ENCODE data around the gene TANC1.

The TANC1 gene

DNA sequence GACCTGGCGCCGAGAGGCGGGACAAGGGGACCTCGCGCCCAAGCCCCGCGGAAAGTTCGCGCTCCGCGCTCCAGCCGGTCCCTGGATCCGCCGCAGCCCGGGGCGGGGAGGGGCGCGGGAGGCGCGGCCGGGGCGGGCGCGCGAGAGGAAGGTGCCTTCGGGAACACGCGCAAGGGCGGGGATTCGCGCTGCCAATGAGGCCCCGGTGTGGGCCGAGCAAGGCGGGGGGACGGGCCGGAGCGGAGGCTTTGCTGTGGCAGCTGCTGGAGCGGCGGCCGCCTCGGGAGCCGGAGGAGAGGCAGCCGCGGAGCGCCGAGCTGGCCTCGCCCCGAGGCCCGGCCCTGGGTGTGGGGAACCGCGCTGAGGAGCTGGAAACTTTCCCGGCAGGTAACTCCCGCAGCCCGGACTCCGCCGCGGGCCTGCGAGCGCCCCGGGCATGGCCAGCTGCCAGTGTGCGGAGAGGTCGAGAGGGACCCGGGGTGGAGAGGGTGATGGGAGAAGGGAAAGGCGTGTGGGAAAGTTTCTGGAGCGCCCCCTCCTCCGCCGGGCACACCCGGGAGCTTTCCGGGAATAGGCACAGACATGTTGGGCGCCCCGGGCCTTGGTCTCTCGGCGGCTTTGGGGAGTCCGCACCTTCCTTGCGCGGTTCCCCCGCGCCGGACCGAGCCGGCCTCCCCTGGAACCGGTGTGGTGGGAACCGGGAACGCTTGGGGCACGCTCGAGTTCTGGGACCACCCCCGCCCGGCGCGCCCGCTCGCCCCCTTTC is at the start of gene TANC1:
TSS of gene TANC1 (plus strand) at position 245 of the 766 bp plus-strand sequence. CDS start 97,271 bp downstream, outside the sequence.
- H3K4me3 Mint-ChIP-seq: peak within 1 kb of the TSS; percentile 82
- no peaks in the 10 kb centered on the region for H3K9me3 Mint-ChIP-seq
- no peaks in the 10 kb centered on the region for H3K36me3 Mint-ChIP-seq (ENCODE audit: low read depth)
- H3K27me3 Mint-ChIP-seq (ENCODE audit: low read depth): peaks cover 81% of the 10 kb centered on the region
- H3K27ac Mint-ChIP-seq: no peak within 1 kb of the TSS
- H3K4me1 Mint-ChIP-seq (ENCODE audit: low read depth): peaks cover 11% of the 10 kb centered on the region

DNA sequence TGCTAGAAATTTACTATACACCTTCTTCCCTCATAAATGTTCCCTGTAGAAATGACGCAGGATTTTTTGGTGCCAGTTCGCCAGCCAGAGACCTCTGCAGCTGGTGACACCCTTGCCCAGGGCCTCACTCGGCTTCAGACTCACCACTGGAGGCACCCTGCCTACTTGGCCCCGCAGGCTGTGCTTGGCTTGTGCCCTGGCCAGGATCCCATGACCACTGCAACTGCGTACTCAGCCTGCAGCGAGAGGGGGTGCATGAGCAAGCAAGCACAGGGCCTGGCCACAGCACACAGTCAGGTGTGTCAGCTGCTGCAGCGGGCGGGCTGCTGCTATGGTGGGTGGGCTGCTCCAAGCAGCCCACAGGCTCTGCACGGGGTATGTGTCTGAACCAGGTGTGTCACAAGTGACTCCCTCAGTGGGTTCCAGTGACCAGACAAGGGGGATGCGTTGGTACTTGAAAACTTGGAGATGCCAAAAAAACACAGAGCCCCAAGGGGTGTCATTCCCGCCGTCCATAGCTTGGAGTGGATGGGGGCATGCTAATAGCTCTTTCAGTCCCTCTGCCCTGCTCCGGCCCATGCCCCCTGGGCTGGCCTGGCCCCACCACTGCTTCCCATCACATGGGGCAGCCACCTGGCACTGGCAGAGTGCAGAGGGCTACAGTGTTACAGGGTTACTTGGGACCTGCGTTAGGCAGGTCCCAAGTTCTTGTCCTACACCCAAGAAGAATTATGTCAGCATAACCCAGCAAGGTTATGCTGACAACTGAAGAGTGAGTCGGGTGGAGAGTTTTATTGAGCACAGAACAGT is 46.6 kb upstream of the TANC1 start:
- Mint-ChIP-seq H3K4me3 (no peak overlapping the region), H3K27me3 (ENCODE audit: low read depth) (peaks cover 11% of the 10 kb centered on the region), H3K9me3 (no peaks in the 10 kb centered on the region), H3K4me1 (ENCODE audit: low read depth) (no peaks in the 10 kb centered on the region), H3K27ac (no peak overlapping the region), H3K36me3 (ENCODE audit: low read depth) (no peaks in the 10 kb centered on the region)

DNA sequence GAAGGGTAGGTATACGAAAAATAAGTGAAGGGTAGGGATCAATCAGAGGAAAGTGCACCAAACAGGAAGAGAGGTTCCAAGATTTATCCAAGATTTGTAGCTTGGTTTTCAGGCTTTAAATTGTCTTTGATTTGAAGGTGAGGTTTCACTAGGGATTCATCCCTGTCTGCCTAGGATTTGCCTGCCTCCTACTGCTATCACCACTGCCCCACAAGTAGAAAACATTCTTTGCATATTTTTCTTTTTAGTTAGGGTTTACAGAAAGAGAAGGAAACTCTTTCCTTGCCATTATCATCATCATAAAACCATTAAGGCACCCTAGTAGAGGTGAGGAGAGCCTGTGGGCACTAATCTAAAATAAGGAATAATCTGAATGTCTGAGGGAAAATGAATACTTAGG is 45.8 kb upstream of the TANC1 start:
- Mint-ChIP-seq H3K9me3 (no peaks in the 10 kb centered on the region), H3K27ac (no peak overlapping the region), H3K27me3 (ENCODE audit: low read depth) (peaks cover 11% of the 10 kb centered on the region), H3K4me1 (ENCODE audit: low read depth) (no peaks in the 10 kb centered on the region), H3K4me3 (no peak overlapping the region), H3K36me3 (ENCODE audit: low read depth) (no peaks in the 10 kb centered on the region)

DNA sequence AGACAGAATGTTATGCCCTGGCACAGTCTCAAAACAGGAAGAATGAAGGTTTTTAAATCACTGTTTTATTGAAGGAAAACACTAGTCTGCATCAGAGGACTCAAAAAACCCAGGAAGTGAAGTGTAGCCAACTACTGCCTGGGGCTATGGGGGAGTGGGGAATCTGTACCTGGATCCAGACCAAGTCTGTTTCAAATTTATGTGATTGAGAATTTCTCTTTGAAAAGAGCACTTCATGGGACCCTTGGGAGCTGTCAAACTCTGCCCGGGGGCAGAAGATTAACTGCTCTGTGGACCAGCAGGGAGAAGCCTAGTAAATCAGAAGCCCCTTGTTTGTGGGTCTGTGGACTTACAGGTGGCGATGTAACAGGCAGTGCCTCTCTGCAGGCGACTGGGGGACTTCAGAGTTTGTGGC is 45.3 kb upstream of the TANC1 start:
- Mint-ChIP-seq H3K36me3 (ENCODE audit: low read depth) (no peaks in the 10 kb centered on the region), H3K9me3 (no peaks in the 10 kb centered on the region), H3K27ac (no peak overlapping the region)

DNA sequence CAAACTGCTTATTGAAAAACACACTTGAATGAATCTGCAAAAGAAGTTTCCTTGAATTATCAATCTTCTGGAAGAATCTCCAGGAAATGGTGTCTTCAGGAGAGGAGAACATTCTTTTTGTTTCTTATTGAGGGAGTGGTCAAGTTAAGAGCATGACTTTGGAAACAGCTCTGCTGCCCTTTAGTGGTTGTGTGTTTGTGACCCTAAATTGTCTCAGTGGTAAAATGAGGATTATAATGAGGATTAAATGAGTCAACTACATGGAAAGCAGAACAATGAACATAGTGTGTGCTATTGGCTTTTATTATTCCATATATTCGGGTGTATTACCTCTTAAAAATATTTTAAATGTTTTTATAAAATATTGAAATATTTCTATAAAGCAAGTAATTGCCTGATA is 44.8 kb upstream of the TANC1 start:
- Mint-ChIP-seq H3K27ac (no peak overlapping the region), H3K9me3 (no peaks in the 10 kb centered on the region), H3K27me3 (ENCODE audit: low read depth) (peaks cover 11% of the 10 kb centered on the region)

More for the DNA sequence above, 45.3 kb upstream of the TANC1 start:
- no peak overlapping the region for H3K4me3 Mint-ChIP-seq
- peaks cover 11% of the 10 kb centered on the region for H3K27me3 Mint-ChIP-seq (ENCODE audit: low read depth)
- no peaks in the 10 kb centered on the region for H3K4me1 Mint-ChIP-seq (ENCODE audit: low read depth)

DNA sequence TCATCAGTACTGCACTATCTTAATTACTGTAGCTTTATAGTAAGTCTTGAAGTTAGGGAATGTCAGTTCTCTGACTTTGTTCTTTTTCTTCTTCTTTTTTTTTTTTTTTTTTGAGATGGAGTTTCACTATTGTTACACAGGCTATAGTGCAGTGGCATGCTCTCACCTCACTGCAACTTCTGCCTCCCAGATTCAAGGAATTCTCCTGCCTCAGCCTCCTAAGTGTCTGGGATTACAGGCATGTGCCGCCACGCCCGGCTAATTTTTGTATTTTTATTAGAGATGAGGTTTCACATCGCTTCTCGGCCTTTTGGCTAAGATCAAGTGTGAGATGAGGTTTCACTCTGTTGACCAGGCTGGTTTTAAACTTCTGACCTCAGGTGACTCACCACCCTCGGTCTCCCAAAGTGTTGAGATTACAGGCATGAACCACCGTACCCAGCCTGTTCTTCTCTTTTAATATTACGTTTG is 41.9 kb upstream of the TANC1 start:
- peaks cover 2% of the 10 kb centered on the region for H3K4me1 Mint-ChIP-seq (ENCODE audit: low read depth)
- no peaks in the 10 kb centered on the region for H3K36me3 Mint-ChIP-seq (ENCODE audit: low read depth)
- no peaks in the 10 kb centered on the region for H3K9me3 Mint-ChIP-seq
- H3K27me3 Mint-ChIP-seq (ENCODE audit: low read depth): peaks cover 15% of the 10 kb centered on the region
- H3K27ac Mint-ChIP-seq: no peak overlapping the region
- H3K4me3 Mint-ChIP-seq: no peak overlapping the region

More for the DNA sequence above, 44.8 kb upstream of the TANC1 start:
- H3K4me3 Mint-ChIP-seq: no peak overlapping the region
- H3K36me3 Mint-ChIP-seq (ENCODE audit: low read depth): no peaks in the 10 kb centered on the region
- no peaks in the 10 kb centered on the region for H3K4me1 Mint-ChIP-seq (ENCODE audit: low read depth)

DNA sequence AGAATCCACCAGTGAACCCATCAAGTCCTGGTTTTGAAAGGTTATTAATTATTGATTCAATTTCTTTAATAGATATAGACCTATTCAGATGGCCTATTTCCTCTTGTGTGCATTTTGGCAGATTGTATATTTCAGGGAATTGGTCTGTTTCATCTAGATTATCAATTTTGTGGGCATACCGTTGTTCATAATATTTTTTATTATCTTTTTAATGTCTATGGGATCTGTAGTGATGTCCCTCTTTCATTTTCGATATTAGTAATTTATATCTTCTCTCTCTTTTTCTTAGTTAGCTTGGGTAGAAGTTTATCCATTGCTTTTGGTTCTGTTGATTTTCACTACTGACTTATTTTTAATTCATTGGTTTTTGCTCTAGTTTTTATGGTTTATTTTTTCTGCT is 39.9 kb upstream of the TANC1 start:
- Mint-ChIP-seq H3K36me3 (ENCODE audit: low read depth) (no peaks in the 10 kb centered on the region), H3K27ac (no peak overlapping the region), H3K4me1 (ENCODE audit: low read depth) (peaks cover 2% of the 10 kb centered on the region), H3K4me3 (no peak overlapping the region), H3K9me3 (no peaks in the 10 kb centered on the region), H3K27me3 (ENCODE audit: low read depth) (peaks cover 16% of the 10 kb centered on the region)

DNA sequence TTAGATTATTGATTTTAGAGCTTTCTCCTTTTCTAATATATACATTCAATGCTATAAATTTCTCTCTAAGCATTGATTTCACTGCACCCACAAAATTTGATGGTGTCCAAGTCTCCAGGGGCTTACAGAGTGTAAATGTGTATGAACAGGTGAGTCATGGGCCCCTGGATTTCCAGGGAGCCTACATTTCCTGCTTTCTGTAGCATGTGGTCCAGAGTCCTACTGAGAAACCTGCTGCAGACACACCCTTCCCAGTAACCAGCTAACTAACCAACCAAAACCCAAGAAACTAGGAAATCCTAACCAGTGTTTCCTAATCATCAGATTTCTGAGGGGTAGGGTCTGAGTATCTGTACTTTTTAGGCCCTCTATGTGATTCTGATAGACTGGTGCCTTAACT is 39.5 kb upstream of the TANC1 start:
- H3K27ac Mint-ChIP-seq: no peak overlapping the region
- H3K4me3 Mint-ChIP-seq: no peak overlapping the region
- no peaks in the 10 kb centered on the region for H3K36me3 Mint-ChIP-seq (ENCODE audit: low read depth)
- no peaks in the 10 kb centered on the region for H3K9me3 Mint-ChIP-seq
- H3K4me1 Mint-ChIP-seq (ENCODE audit: low read depth): peaks cover 2% of the 10 kb centered on the region
- H3K27me3 Mint-ChIP-seq (ENCODE audit: low read depth): peaks cover 15% of the 10 kb centered on the region

DNA sequence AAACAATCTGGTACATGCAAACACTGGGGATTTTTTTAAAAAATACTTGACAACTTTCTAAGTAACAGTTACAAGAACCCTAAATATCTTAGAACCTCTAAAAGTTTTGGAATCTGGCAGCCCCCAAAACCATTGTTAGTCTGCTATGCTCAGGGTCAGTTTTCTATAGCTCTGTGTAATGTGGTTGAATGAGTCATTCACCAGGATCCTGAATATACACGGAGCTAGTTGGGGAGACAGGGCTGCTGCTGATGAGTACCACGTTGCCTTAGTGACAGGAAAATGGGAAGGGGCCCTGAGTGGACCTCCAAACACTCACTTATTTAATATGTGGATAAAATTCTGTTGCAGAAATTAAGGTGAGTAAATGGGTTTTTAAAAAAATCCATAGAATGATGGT is 36.9 kb upstream of the TANC1 start:
- Mint-ChIP-seq H3K9me3 (no peaks in the 10 kb centered on the region), H3K4me1 (ENCODE audit: low read depth) (peaks cover 2% of the 10 kb centered on the region), H3K27ac (no peak overlapping the region), H3K4me3 (no peak overlapping the region), H3K27me3 (ENCODE audit: low read depth) (peaks cover 11% of the 10 kb centered on the region), H3K36me3 (ENCODE audit: low read depth) (no peaks in the 10 kb centered on the region)

DNA sequence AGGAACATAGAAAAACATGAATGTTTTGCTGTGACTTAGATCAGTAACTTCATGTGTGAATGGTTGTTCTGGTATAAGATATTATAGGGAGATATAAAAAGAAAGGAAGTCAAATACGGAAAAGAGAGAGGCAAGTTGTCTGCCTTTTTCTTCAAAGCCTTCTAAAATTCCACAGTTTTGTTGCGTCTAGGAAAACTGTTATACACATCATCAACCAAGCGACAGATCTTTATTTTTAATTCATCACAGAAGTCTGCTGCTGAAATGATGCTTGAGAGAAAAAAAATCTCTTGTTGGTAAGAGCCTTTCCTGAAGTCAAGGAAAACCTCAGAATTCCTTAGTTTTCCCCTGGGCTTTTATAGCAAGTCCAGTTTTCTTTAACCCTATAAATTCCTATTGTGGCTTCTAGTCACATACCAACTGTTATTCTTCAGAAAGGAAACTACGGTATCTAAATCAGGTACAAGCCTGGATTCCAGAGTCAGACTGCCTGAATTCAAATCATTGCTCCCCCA is 36.3 kb upstream of the TANC1 start:
- Mint-ChIP-seq H3K27me3 (ENCODE audit: low read depth) (peaks cover 11% of the 10 kb centered on the region), H3K36me3 (ENCODE audit: low read depth) (no peaks in the 10 kb centered on the region), H3K9me3 (no peaks in the 10 kb centered on the region), H3K27ac (no peak overlapping the region), H3K4me1 (ENCODE audit: low read depth) (peaks cover 2% of the 10 kb centered on the region), H3K4me3 (no peak overlapping the region)

DNA sequence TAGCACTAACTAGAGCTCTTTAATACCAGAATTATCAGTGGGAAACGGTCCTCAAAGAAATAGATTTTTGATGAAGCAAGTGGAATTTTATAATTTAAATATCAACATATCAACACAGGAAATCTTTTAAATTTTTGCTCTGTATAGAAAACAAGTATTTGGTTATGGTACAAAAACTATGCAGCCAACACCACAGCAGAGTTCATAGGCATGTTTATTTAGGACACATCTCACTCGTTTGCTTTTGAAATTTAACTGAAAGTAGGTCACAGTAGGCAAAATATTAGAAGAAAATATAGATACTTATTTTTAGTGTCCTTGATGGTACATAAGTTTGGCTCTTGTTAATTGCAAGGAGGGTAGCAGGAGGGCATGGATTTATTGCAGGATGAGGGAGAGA is 34.3 kb upstream of the TANC1 start:
- Mint-ChIP-seq H3K27ac (no peak overlapping the region), H3K4me3 (no peak overlapping the region), H3K27me3 (ENCODE audit: low read depth) (peaks cover 11% of the 10 kb centered on the region)

DNA sequence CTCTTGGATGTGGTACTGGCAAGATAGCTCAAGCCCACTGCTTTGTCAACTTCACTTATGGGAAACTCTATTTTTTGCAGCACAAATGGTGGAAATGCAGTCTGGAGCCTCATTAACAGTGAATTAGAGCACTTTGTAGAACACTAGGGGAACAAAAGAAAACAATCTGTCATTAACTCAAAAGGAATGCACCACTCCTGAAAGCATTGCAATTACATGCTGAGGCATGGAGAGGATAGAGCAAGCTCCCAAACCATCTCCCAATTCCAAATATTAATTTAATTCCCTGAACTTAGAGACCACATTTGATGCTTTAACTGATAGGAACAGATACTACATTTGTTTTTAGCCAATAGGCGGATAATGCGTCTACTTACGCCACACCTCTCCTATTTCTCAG is 32.8 kb upstream of the TANC1 start:
- H3K9me3 Mint-ChIP-seq: no peaks in the 10 kb centered on the region
- peaks cover 11% of the 10 kb centered on the region for H3K27me3 Mint-ChIP-seq (ENCODE audit: low read depth)
- no peaks in the 10 kb centered on the region for H3K36me3 Mint-ChIP-seq (ENCODE audit: low read depth)
- no peaks in the 10 kb centered on the region for H3K4me1 Mint-ChIP-seq (ENCODE audit: low read depth)
- H3K27ac Mint-ChIP-seq: no peak overlapping the region
- H3K4me3 Mint-ChIP-seq: no peak overlapping the region

More for the DNA sequence above, 34.3 kb upstream of the TANC1 start:
- peaks cover 2% of the 10 kb centered on the region for H3K4me1 Mint-ChIP-seq (ENCODE audit: low read depth)
- H3K9me3 Mint-ChIP-seq: no peaks in the 10 kb centered on the region
- no peaks in the 10 kb centered on the region for H3K36me3 Mint-ChIP-seq (ENCODE audit: low read depth)

DNA sequence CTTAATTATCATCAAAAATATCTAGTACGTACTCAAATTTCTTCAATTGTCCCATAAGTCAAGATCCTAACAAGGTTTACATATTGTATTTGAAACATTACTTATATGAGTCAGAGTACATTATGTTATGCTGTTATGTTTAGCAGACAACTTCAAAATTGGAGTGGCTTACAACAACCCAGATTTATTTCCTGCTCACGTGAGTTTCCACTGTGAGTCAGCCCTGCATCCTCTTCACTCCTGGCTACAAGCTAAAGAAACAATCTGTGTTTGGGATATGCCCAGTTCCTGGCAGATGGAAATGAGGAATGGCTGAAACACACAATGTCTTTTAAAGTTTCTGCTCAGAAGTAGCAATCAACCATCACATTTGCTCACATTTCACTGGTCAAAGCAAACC is 31.5 kb upstream of the TANC1 start:
- H3K27ac Mint-ChIP-seq: no peak overlapping the region
- H3K4me3 Mint-ChIP-seq: no peak overlapping the region
- no peaks in the 10 kb centered on the region for H3K9me3 Mint-ChIP-seq
- no peaks in the 10 kb centered on the region for H3K4me1 Mint-ChIP-seq (ENCODE audit: low read depth)
- no peaks in the 10 kb centered on the region for H3K36me3 Mint-ChIP-seq (ENCODE audit: low read depth)
- peaks cover 3% of the 10 kb centered on the region for H3K27me3 Mint-ChIP-seq (ENCODE audit: low read depth)

DNA sequence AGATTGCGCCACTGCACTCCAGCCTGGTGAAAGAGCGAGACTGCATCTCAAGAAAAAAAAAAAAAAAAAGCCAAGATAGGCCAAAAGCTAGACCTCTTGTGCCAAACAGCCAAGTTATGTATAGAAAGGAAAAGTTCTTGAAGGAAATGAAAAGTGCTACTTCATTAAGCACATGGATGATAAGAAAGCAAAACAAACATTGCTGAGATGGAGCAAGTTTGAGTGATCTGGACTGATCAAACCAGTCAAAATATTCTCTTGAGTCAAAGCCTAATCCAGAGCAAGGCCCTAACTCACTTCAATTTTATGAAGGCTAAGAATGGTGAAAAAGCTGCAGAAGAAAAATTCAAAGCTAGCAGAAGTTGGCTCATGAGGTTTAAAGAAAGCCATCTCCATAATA is 28.1 kb upstream of the TANC1 start:
- no peak overlapping the region for H3K4me3 Mint-ChIP-seq
- no peaks in the 10 kb centered on the region for H3K4me1 Mint-ChIP-seq (ENCODE audit: low read depth)
- H3K9me3 Mint-ChIP-seq: no peaks in the 10 kb centered on the region
- H3K36me3 Mint-ChIP-seq (ENCODE audit: low read depth): no peaks in the 10 kb centered on the region
- H3K27me3 Mint-ChIP-seq (ENCODE audit: low read depth): no peaks in the 10 kb centered on the region
- no peak overlapping the region for H3K27ac Mint-ChIP-seq

DNA sequence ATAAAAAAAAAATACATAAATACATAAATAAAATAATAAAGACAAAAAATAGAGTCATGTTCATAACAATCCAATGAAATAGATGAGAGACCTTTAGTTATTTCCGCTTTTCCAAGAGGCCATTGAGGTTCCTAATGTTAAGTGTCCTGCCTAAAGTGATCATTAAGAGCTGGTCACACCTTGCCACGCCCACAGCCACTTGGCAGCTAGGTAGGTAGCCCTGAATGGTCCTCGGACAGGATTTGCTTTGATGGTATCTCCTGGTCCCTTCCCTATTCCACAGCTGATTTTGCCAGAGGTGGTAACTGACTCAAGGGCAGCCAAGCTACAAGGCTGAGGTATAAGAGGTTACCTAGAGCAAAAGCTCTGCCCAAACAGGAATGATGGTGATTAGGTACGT is 24.5 kb upstream of the TANC1 start:
- no peaks in the 10 kb centered on the region for H3K36me3 Mint-ChIP-seq (ENCODE audit: low read depth)
- H3K27ac Mint-ChIP-seq: no peak overlapping the region
- H3K27me3 Mint-ChIP-seq (ENCODE audit: low read depth): no peaks in the 10 kb centered on the region
- no peaks in the 10 kb centered on the region for H3K4me1 Mint-ChIP-seq (ENCODE audit: low read depth)
- H3K4me3 Mint-ChIP-seq: no peak overlapping the region
- H3K9me3 Mint-ChIP-seq: no peaks in the 10 kb centered on the region

All from T-helper 1 cell treated with Interleukin-12 subunit alpha and Interleukin-12 subunit beta and Interleukin-4 antibody, amounts not matched to agents 30 μg/mL and 1 μg/mL, for 36 hours (primary cell).